NCI-H2107 treated with DMSO at 0.1 percent for 48 hours (cell line): Measurements from ENCODE around the gene RALGAPA2.

ENCODE experiments used
- DNase-seq: peaks from one replicate; lab custom pipeline; 2025; ENCODE audit not compliant: unreplicated experiment; lab: John Stamatoyannopoulos, UW

Gene RALGAPA2

DNA sequence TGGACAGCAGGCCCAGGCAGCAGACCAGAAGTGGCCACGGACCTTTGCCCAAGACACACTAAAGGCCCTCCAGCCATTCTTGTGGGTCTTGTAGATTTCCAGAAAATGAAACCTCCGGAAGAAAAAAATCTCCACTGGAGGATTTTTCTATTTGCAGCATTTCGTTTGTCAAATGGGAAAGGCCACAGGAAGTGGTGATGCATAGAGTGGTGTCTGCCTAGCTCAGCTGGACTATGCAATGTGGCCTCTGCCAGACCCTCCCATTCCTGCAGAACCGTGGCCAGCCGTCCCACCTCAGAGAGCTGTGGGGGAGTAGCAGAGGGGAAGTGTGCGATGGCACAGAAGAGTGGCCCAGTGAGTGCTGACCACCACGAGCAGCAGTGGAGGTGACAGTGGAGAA, 368.5 kb downstream of the RALGAPA2 start:
- DNase-seq, result no peak
